Uterus (tissue), 4 donors: Measurements from ENCODE around the gene LPP. TPM values are rescaled to one million over a fixed set of nuclear protein-coding genes. Genes with fewer than 3 reads are reported as not detected.

Experiments
- DNase-seq, 2 donors: peaks; one replicate each; pipeline ENCODE4 v3.0.0-alpha.2; 2019 to 2020
- H3K27ac ChIP-seq, 2 donors: fragments of 200-600 bp; sonication (generic); 1 replicate in 1 of 2; 2 replicates in 1 of 2; pipeline ENCODE4 v1.5.1; 2016 to 2018
- H3K27me3 ChIP-seq, 2 donors: fragments of 200-600 bp; sonication (generic); one replicate each; pipeline ENCODE4 v1.5.1; 2018 to 2019; ENCODE audit warnings: control low read depth in 1 of 2
- H3K36me3 ChIP-seq, 2 donors: fragments of 200-600 bp; sonication (generic); one replicate each; pipeline ENCODE4 v1.5.1; 2019; ENCODE audit warnings: control low read depth in 1 of 2
- H3K4me1 ChIP-seq, 2 donors: fragments of 200-600 bp; sonication (generic); one replicate each; pipeline ENCODE4 v1.5.1; 2018 to 2019; ENCODE audit warnings: control low read depth in 1 of 2
- H3K4me3 ChIP-seq, 2 donors: fragments of 200-600 bp; sonication (generic); 1 replicate in 1 of 2; 2 replicates in 1 of 2; pipeline ENCODE4 v1.5.1; 2018 to 2019; ENCODE audit warnings: mild to moderate bottlenecking in 1 of 2
- H3K9me3 ChIP-seq, 2 donors: fragments of 200-600 bp; sonication (generic); one replicate each; pipeline ENCODE4 v1.5.1; 2019; ENCODE audit warnings: control low read depth in 1 of 2
- POLR2A ChIP-seq, 2 donors: fragments of 450-650 bp; IDR thresholded peaks; one replicate each; pipeline ENCODE4 v1.6.1; 2016; ENCODE audit warnings: antibody characterized with exemption in 2 of 2, mild to moderate bottlenecking in 1 of 2, moderate library complexity in 1 of 2
- intact Hi-C: fragments of 100-400 bp; cut with DNase I; formaldehyde crosslinking; loops from one replicate; pipeline ENCODE4 v1.15.1; 2023; ENCODE audit warnings: low total_unique reads
- total RNA-seq, 4 donors: library from RNA; depleted of rRNA in 3 of 4; stranded (reverse); fragments of >200 nt in 3 of 4; gene quantifications; one replicate each; pipeline versions ENCODE4 v1.1.0 to v1.2.4, GENCODE V29; 2014 to 2023
- TF ChIP-seq, protein P1 (sequence below), 4 experiments: fragments of 200-600 bp in 2 of 4; fragments of 450-650 bp in 2 of 4; sonication (generic) in 2 of 4; IDR thresholded peaks; one replicate each; pipeline ENCODE4 v1.5.1; 2016 to 2019; ENCODE audit warnings: antibody characterized with exemption in 4 of 4, mild to moderate bottlenecking in 2 of 4, moderate library complexity in 1 of 4
- donor health status: DM: yes; HTN: yes; CAD: no.

The LPP gene
- total RNA-seq, 4 donors from 2014 or later: 180 to 1,374 (median 712) TPM

DNA sequence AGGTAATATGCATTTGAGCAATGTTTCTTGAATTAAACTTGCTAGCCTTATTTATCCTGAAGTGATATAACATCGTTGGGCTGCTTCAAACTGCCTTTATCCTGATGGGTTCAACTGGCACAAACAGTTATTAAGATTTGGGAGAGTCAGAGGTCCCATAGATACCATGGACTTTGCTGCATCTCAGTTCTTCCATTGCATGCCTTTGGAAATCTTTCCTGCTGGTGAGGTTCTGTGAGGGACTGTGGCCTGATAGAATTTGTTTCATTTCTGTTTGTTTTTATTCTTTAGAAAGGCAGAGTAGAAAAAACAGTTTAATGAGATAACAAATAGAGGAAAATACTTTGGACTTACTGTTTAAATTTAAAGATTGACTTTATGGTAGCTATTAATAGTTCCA lies 508.3 kb downstream of the LPP start:
- Histone ChIP-seq H3K9me3 (no peaks in the 10 kb centered on the region), H3K4me1 (no peaks in the 10 kb centered on the region), H3K27me3 (no peaks in the 10 kb centered on the region), H3K36me3 (no peaks in the 10 kb centered on the region), H3K4me3 (no peak overlapping the region), H3K27ac (no peak overlapping the region)
- TF ChIP-seq, protein P1, sequence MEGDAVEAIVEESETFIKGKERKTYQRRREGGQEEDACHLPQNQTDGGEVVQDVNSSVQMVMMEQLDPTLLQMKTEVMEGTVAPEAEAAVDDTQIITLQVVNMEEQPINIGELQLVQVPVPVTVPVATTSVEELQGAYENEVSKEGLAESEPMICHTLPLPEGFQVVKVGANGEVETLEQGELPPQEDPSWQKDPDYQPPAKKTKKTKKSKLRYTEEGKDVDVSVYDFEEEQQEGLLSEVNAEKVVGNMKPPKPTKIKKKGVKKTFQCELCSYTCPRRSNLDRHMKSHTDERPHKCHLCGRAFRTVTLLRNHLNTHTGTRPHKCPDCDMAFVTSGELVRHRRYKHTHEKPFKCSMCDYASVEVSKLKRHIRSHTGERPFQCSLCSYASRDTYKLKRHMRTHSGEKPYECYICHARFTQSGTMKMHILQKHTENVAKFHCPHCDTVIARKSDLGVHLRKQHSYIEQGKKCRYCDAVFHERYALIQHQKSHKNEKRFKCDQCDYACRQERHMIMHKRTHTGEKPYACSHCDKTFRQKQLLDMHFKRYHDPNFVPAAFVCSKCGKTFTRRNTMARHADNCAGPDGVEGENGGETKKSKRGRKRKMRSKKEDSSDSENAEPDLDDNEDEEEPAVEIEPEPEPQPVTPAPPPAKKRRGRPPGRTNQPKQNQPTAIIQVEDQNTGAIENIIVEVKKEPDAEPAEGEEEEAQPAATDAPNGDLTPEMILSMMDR (IDR thresholded peaks at IDR 0.05): no peak
- no peak for TF ChIP-seq POLR2A (IDR thresholded peaks at IDR 0.05)
- no peak for DNase-seq
- intact Hi-C loops: no loop called here

DNA sequence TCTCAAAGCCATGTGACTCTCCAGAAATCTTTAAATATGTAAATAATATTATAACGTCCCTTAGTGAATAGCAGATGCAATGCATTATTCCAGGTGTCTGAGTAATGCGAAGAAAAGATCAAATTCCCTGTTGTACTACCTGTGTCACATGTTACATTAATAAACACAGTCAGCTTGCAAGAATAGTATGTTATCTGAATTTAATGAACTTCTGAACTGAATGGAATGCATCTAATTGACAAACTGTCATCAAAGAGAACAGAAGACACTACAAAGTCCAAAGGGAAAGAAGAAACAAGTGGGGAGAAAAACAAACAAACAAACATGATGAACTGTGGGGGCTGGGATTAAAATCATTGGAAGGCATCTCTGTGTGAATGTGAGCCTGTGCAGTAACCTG lies 508.8 kb downstream of the LPP start:
- no peaks in the 10 kb centered on the region for H3K4me1 ChIP-seq
- no peak for DNase-seq
- H3K27ac ChIP-seq: no peak overlapping the region
- intact Hi-C loops: no loop called here
- no peaks in the 10 kb centered on the region for H3K27me3 ChIP-seq
- no peaks in the 10 kb centered on the region for H3K36me3 ChIP-seq
- TF ChIP-seq POLR2A (IDR thresholded peaks at IDR 0.05): no peak
- TF ChIP-seq, protein P1 (IDR thresholded peaks at IDR 0.05): no peak
- H3K9me3 ChIP-seq: no peaks in the 10 kb centered on the region
- H3K4me3 ChIP-seq: no peak overlapping the region

DNA sequence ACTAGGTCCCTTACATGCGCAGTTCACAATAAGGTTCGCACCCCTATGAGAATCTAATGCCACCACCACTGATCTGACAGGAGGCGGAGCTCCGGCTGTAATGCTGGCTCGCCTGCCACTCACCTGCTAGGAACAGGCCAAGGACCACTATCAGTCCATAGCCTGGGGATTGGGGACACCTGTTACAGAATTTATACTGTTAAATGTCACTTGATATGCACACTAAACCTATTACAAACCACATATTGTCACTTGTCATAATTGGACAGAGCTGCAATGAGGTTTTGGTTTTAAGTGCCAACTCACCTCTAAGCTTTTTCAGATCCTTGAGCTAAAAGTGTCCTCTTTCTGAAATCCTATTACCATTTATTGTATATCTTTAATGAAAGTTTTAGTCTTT lies 509.9 kb downstream of the LPP start:
- Histone ChIP-seq H3K4me1 (no peaks in the 10 kb centered on the region), H3K27me3 (no peaks in the 10 kb centered on the region), H3K27ac (no peak overlapping the region), H3K9me3 (no peaks in the 10 kb centered on the region), H3K4me3 (no peak overlapping the region), H3K36me3 (no peaks in the 10 kb centered on the region)
- TF ChIP-seq, protein P1 (IDR thresholded peaks at IDR 0.05): no peak
- no peak for TF ChIP-seq POLR2A (IDR thresholded peaks at IDR 0.05)
- intact Hi-C loops: no loop called here
- DNase-seq: no peak

DNA sequence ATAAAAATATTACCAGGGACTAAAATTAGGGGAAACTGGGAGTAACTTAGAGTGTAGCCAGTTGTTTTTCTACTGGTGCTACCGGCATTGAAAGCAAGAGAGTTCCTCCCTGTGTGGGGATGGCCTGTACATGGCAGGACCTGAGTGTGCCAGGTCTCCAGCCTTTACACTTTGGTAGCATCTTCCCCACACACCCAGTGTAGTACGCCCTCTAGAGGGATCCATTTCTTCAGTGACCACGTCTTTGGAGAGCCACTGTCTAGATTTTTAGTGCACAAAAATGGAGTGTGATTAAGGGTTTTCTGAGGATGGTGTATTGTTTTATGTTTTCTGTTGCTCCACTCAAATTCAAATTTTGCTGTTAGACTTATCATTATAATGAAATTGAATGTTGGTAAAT lies 510.8 kb downstream of the LPP start:
- Histone ChIP-seq H3K4me3 (no peak overlapping the region), H3K27ac (no peak overlapping the region), H3K27me3 (no peaks in the 10 kb centered on the region), H3K9me3 (no peaks in the 10 kb centered on the region), H3K4me1 (no peaks in the 10 kb centered on the region), H3K36me3 (no peaks in the 10 kb centered on the region)
- TF ChIP-seq, protein P1 (IDR thresholded peaks at IDR 0.05): no peak
- no peak for TF ChIP-seq POLR2A (IDR thresholded peaks at IDR 0.05)
- no peak for DNase-seq
- intact Hi-C loops: no loop called here

DNA sequence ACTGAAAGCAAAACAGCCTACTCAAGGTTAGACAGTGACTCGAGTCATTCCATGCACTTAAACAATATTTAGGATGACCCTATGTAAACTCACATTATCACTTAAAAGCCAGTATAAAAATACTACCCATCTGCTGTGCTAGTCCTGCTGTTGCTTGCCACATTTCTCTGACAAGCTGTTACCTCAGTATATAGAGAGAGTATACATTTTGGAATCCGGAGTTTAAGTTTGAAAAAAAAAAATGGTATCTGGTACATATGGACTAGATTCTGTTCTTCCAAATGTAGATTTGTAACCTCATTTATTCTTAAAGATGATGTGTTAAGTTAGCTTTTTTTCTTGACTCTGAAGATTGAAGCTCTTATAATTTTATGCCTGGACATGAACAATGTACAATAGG lies 514.0 kb downstream of the LPP start:
- Histone ChIP-seq H3K4me1 (no peaks in the 10 kb centered on the region), H3K4me3 (no peak overlapping the region), H3K9me3 (no peaks in the 10 kb centered on the region), H3K27me3 (no peaks in the 10 kb centered on the region), H3K27ac (no peak overlapping the region), H3K36me3 (no peaks in the 10 kb centered on the region)
- DNase-seq: no peak
- TF ChIP-seq POLR2A (IDR thresholded peaks at IDR 0.05): no peak
- TF ChIP-seq, protein P1 (IDR thresholded peaks at IDR 0.05): no peak
- intact Hi-C loops: no loop called here
